HL-60 (cell line): ENCODE data around the gene AFAP1.

Source experiments
- GABPA ChIP-seq: IDR thresholded peaks from 2 replicates; pipeline ENCODE4 v1.6.1; 2012; ENCODE audit warnings: low read depth
- POLR2AphosphoS5 ChIP-seq: IDR thresholded peaks from 2 replicates; pipeline ENCODE4 v1.6.1; 2012; ENCODE audit warnings: low read depth
- REST ChIP-seq: IDR thresholded peaks from 2 replicates; pipeline ENCODE4 v1.6.1; 2012; ENCODE audit warnings: low read depth; ENCODE audit not compliant: insufficient replicate concordance
- TF ChIP-seq, protein P1 (sequence below): IDR thresholded peaks from one replicate; pipeline ENCODE4 v1.5.1; 2011; ENCODE audit warnings: low read length, control low read depth, inconsistent platforms; ENCODE audit not compliant: insufficient read depth

DNA sequence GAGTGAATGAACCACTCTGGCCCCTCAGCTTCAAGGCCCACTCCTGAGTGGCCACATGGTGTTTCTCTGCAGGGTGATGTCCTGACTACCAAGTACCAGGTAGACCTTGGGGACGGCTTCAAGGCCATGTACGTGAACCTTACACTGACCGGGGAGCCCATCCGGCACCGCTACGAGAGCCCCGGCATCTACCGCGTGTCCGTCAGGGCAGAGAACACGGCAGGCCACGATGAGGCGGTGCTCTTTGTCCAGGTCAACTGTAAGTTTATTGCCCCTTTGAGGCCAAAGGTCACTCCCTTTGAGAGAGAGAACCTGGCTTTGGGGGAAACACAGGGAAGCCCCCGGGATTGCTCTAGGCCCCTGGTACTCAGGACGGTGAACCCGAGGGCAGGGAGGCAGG, 216.0 kb downstream of the AFAP1 start:
- TF ChIP-seq REST (no peak), POLR2AphosphoS5 (no peak), GABPA (no peak)
- TF ChIP-seq, protein P1, sequence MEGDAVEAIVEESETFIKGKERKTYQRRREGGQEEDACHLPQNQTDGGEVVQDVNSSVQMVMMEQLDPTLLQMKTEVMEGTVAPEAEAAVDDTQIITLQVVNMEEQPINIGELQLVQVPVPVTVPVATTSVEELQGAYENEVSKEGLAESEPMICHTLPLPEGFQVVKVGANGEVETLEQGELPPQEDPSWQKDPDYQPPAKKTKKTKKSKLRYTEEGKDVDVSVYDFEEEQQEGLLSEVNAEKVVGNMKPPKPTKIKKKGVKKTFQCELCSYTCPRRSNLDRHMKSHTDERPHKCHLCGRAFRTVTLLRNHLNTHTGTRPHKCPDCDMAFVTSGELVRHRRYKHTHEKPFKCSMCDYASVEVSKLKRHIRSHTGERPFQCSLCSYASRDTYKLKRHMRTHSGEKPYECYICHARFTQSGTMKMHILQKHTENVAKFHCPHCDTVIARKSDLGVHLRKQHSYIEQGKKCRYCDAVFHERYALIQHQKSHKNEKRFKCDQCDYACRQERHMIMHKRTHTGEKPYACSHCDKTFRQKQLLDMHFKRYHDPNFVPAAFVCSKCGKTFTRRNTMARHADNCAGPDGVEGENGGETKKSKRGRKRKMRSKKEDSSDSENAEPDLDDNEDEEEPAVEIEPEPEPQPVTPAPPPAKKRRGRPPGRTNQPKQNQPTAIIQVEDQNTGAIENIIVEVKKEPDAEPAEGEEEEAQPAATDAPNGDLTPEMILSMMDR: no peak
